Panc1 (cell line): ENCODE data around the gene PLCH1. TPM values are rescaled to one million over a fixed set of nuclear protein-coding genes. Genes with fewer than 3 reads are reported as not detected.
A peak's percentile ranks its signal among the peaks of the same experiment; 100 is the strongest.

Experiments used
- ATAC-seq: fragments of 200-7000 bp; cut with Tn5 transposase; 2 replicates; pipeline ENCODE4 v1.9.1; 2020; ENCODE audit warnings: mild to moderate bottlenecking, moderate library complexity
- BruUV-seq: library from RNA; stranded (reverse); fragments of 400-500 nt; replicated peaks from 2 replicates; lab custom pipeline; 2021; lab: Mats Ljungman, UMichigan
- CTCF ChIA-PET: fragments of 300-600 bp; sonication (Branson Sonifier 250); formaldehyde crosslinking; loops from one replicate; lab custom pipeline; 2022; ENCODE audit warnings: antibody characterized with exemption; lab: Charles Lee
- POLR2A ChIA-PET: fragments of 300-600 bp; sonication (Branson Sonifier 250); formaldehyde crosslinking; loops from one replicate; lab custom pipeline; 2022; ENCODE audit warnings: antibody characterized with exemption; lab: Charles Lee
- DNase-seq: peaks from one replicate; pipeline ENCODE4 v3.0.0-alpha.2; 2010; ENCODE audit warnings: low read depth, low spot score
- H3K27ac ChIP-seq: 2 replicates; pipeline ENCODE4 v1.5.1; 2011; ENCODE audit warnings: mild to moderate bottlenecking, low read length, inconsistent platforms
- H3K27me3 ChIP-seq: fragments of 200-500 bp; sonication (Bioruptor generic); 2 replicates; pipeline ENCODE4 v1.6.0; 2014; ENCODE audit warnings: low read length, inconsistent platforms; ENCODE audit not compliant: control insufficient read depth, insufficient read depth
- H3K36me3 ChIP-seq: fragments of 200-500 bp; sonication (Bioruptor generic); 2 replicates; pipeline ENCODE4 v1.5.1; 2014; ENCODE audit warnings: inconsistent platforms, mild to moderate bottlenecking, low read length, moderate library complexity; ENCODE audit not compliant: control insufficient read depth, insufficient read depth
- H3K4me1 ChIP-seq: 2 replicates; pipeline ENCODE4 v1.5.1; 2011; ENCODE audit warnings: inconsistent platforms, mild to moderate bottlenecking, low read length, moderate library complexity; ENCODE audit not compliant: control insufficient read depth, insufficient read depth
- H3K4me3 ChIP-seq, 2 experiments: 2 replicates each; pipeline ENCODE4 v1.5.1; 2011 to 2012; ENCODE audit warnings: low read depth in 2 of 2, low read length in 2 of 2, mild to moderate bottlenecking in 2 of 2, inconsistent platforms in 1 of 2, moderate library complexity in 1 of 2
- H3K9me3 ChIP-seq: fragments of 200-500 bp; sonication (Bioruptor generic); 2 replicates; pipeline ENCODE4 v1.5.1; 2014; ENCODE audit warnings: low read depth, mild to moderate bottlenecking, inconsistent platforms, low read length, moderate library complexity; ENCODE audit not compliant: control insufficient read depth, insufficient read depth
- POLR2AphosphoS5 ChIP-seq: IDR thresholded peaks from 2 replicates; pipeline ENCODE4 v1.6.1; 2012; ENCODE audit warnings: mild to moderate bottlenecking, low read depth, low read length, moderate library complexity
- SIN3A ChIP-seq: IDR thresholded peaks from 2 replicates; pipeline ENCODE4 v1.6.1; 2012; ENCODE audit warnings: low read depth, mild to moderate bottlenecking, low read length, moderate library complexity, borderline replicate concordance; ENCODE audit not compliant: insufficient read depth
- TCF7L2 ChIP-seq: IDR thresholded peaks from 2 replicates; pipeline ENCODE4 v1.6.1; 2011; ENCODE audit warnings: mild to moderate bottlenecking, low read depth, low read length, inconsistent platforms
- in situ Hi-C: cut with HindIII; loops from 2 replicates; pipeline ENCODE4 v1.10.0; 2016; ENCODE audit warnings: low sequenced_read_pairs, low pct_unique_long_range_greater_than_20kb
- intact Hi-C: fragments of 100-400 bp; cut with micrococcal nuclease; formaldehyde crosslinking; loops from one replicate; pipeline ENCODE4 v1.10.0; 2022; ENCODE audit not compliant: unreplicated experiment
- total RNA-seq: library from RNA; stranded (reverse); gene quantifications from one replicate; pipeline ENCODE4 v1.2.1, GENCODE V29; 2021; ENCODE audit not compliant: unreplicated experiment
- TF ChIP-seq, protein P1 (sequence below): fragments of 450-650 bp; IDR thresholded peaks from 2 replicates; pipeline ENCODE4 v1.5.1; 2017; ENCODE audit warnings: mild to moderate bottlenecking
- TF ChIP-seq, protein P2 (sequence below), 2 experiments: IDR thresholded peaks; 2 replicates each; pipeline ENCODE4 v1.6.1; 2011 to 2012; ENCODE audit warnings: low read depth in 2 of 2, control low read depth in 1 of 2, low read length in 1 of 2, mild to moderate bottlenecking in 1 of 2, moderate library complexity in 1 of 2; ENCODE audit not compliant: insufficient read depth in 1 of 2

The PLCH1 gene
- total RNA-seq, 1 experiment from 2014 or later: 0.03 TPM

DNA sequence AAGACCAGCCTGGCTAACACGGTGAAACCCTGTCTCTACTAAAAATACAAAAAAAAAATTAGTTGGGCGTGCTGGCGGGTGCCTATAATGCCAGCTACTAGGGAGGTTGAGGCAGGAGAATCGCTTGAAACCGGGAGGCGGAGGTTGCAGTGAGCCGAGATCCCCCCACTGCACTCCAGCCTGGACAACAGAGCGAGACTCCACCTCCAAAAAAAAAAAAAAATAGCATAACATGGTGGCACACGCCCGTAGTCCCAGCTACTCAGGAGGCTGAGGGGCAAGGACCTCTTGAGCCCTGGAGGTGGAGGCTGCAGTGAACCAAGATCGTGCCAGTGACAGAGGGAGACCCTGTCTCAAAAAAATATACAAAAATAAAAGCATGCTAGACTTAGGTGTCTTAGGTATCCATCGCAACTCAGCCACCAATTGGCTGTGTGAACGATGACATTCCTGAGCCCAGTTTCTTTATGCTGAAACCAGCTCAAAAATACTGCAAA lies 6.2 kb downstream of the PLCH1 start:
- ChIA-PET POLR2A (interaction anchor here (0.7 kb wide), 1 partner anchor 85 kb away, joined by 4 read pairs; no protein-coding TSS in a partner anchor), CTCF (no interaction called here)
- DNase-seq: no peak
- peaks cover 6% of the 10 kb centered on the region; the same call in 1 of the 2 replicates for H3K4me1 ChIP-seq
- H3K27ac ChIP-seq: no peak overlapping the region
- peaks cover 59% of the 10 kb centered on the region for H3K27me3 ChIP-seq
- no peaks in the 10 kb centered on the region for H3K9me3 ChIP-seq
- H3K36me3 ChIP-seq: no peaks in the 10 kb centered on the region
- TF ChIP-seq, protein P1, sequence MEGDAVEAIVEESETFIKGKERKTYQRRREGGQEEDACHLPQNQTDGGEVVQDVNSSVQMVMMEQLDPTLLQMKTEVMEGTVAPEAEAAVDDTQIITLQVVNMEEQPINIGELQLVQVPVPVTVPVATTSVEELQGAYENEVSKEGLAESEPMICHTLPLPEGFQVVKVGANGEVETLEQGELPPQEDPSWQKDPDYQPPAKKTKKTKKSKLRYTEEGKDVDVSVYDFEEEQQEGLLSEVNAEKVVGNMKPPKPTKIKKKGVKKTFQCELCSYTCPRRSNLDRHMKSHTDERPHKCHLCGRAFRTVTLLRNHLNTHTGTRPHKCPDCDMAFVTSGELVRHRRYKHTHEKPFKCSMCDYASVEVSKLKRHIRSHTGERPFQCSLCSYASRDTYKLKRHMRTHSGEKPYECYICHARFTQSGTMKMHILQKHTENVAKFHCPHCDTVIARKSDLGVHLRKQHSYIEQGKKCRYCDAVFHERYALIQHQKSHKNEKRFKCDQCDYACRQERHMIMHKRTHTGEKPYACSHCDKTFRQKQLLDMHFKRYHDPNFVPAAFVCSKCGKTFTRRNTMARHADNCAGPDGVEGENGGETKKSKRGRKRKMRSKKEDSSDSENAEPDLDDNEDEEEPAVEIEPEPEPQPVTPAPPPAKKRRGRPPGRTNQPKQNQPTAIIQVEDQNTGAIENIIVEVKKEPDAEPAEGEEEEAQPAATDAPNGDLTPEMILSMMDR: no peak
- TF ChIP-seq, protein P2, sequence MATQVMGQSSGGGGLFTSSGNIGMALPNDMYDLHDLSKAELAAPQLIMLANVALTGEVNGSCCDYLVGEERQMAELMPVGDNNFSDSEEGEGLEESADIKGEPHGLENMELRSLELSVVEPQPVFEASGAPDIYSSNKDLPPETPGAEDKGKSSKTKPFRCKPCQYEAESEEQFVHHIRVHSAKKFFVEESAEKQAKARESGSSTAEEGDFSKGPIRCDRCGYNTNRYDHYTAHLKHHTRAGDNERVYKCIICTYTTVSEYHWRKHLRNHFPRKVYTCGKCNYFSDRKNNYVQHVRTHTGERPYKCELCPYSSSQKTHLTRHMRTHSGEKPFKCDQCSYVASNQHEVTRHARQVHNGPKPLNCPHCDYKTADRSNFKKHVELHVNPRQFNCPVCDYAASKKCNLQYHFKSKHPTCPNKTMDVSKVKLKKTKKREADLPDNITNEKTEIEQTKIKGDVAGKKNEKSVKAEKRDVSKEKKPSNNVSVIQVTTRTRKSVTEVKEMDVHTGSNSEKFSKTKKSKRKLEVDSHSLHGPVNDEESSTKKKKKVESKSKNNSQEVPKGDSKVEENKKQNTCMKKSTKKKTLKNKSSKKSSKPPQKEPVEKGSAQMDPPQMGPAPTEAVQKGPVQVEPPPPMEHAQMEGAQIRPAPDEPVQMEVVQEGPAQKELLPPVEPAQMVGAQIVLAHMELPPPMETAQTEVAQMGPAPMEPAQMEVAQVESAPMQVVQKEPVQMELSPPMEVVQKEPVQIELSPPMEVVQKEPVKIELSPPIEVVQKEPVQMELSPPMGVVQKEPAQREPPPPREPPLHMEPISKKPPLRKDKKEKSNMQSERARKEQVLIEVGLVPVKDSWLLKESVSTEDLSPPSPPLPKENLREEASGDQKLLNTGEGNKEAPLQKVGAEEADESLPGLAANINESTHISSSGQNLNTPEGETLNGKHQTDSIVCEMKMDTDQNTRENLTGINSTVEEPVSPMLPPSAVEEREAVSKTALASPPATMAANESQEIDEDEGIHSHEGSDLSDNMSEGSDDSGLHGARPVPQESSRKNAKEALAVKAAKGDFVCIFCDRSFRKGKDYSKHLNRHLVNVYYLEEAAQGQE (IDR thresholded peaks at IDR 0.05; ENCODE audit: insufficient read depth in 1 of 2, low read depth in 2 of 2, low read length in 1 of 2): no peak
- TF ChIP-seq SIN3A (no peak), POLR2AphosphoS5 (no peak), TCF7L2 (no peak)
- H3K4me3 ChIP-seq: no peak overlapping the region
- in situ Hi-C loops: no loop called here
- intact Hi-C loops: no loop called here
- no TSS peak for BruUV-seq
- no peak for ATAC-seq

DNA sequence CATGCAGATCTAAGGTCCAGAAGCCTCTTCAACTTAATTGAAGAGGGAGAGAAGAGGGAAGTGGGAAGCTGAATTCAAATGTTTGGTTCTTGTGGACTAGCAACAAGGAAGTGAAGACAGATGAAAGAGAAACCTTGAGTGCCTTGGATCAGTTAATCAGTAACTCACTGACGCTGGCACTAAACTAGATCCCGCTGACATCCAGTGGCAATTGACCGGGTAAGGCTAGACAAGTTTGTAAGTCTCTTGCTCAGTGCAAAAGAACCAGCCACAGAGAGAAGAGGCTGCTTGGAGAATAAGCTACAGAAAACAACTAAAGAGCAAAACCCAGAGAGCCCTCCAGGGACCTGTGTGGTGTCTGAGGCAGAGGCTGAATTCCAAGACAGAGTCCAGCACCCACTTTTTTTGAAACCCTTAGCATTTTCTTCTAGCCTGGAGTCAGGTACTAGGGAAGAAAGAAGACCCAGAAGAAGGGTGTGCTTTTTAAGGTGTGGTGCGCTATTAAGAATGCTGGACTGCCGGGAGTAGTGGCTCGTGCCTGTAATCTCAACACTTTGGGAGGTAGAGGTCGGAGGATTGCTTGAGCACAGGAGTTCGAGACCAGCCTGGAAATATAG lies 6.9 kb downstream of the PLCH1 start:
- BruUV-seq: no TSS peak
- Histone ChIP-seq H3K36me3 (no peaks in the 10 kb centered on the region), H3K4me1 (peaks cover 6% of the 10 kb centered on the region; the same call in 1 of the 2 replicates), H3K27ac (no peak overlapping the region), H3K9me3 (no peaks in the 10 kb centered on the region), H3K4me3 (no peak overlapping the region), H3K27me3 (peaks cover 56% of the 10 kb centered on the region)
- TF ChIP-seq TCF7L2: no peak
- TF ChIP-seq, protein P2 (IDR thresholded peaks at IDR 0.05; ENCODE audit: insufficient read depth in 1 of 2, low read depth in 2 of 2, low read length in 1 of 2): no peak
- no peak for TF ChIP-seq SIN3A
- TF ChIP-seq, protein P1: no peak
- no peak for TF ChIP-seq POLR2AphosphoS5
- ATAC-seq (peak; percentile 83), DNase-seq (no peak)
- in situ Hi-C loops: no loop called here
- CTCF ChIA-PET: no interaction called here
- POLR2A ChIA-PET: no interaction called here
- intact Hi-C loops: no loop called here
